Karpas-422 (cell line): ENCODE measurements around the gene SNTG2. TPM values are rescaled to one million over a fixed set of nuclear protein-coding genes. Genes with fewer than 3 reads are reported as not detected.

ENCODE experiments used
- DNase-seq: peaks from one replicate; pipeline ENCODE4 v3.0.0-alpha.2; 2015
- H2AFZ ChIP-seq: fragments of 200-600 bp; sonication (generic); 2 replicates; pipeline ENCODE4 v1.6.1; 2014; ENCODE audit warnings: antibody characterized with exemption, low read length, mixed read lengths
- H3K27ac ChIP-seq: fragments of 200-600 bp; sonication (generic); 2 replicates; pipeline ENCODE4 v1.5.1; 2014; ENCODE audit warnings: mild to moderate bottlenecking, low read length, moderate library complexity
- H3K27me3 ChIP-seq: fragments of 200-600 bp; sonication (generic); 2 replicates; pipeline ENCODE4 v1.6.1; 2014; ENCODE audit warnings: low read length, mixed read lengths
- H3K36me3 ChIP-seq: fragments of 200-600 bp; sonication (generic); 2 replicates; pipeline ENCODE4 v1.6.1; 2014; ENCODE audit warnings: low read length, mixed read lengths; ENCODE audit not compliant: insufficient read depth
- H3K4me1 ChIP-seq: fragments of 200-600 bp; sonication (generic); 2 replicates; pipeline ENCODE4 v1.6.1; 2014; ENCODE audit warnings: mild to moderate bottlenecking, low read length, mixed read lengths
- H3K4me2 ChIP-seq: fragments of 200-600 bp; sonication (generic); 2 replicates; pipeline ENCODE4 v1.6.1; 2014; ENCODE audit warnings: low read length, low read depth, mild to moderate bottlenecking; ENCODE audit not compliant: poor library complexity, severe bottlenecking
- H3K4me3 ChIP-seq: fragments of 200-600 bp; sonication (generic); 2 replicates; pipeline ENCODE4 v1.5.1; 2014; ENCODE audit warnings: mild to moderate bottlenecking, antibody characterized with exemption, low read length, mixed read lengths
- H3K79me2 ChIP-seq: fragments of 200-600 bp; sonication (generic); 2 replicates; pipeline ENCODE4 v1.6.1; 2014; ENCODE audit warnings: mild to moderate bottlenecking, low read length, mixed read lengths
- H3K9ac ChIP-seq: fragments of 200-600 bp; sonication (generic); 2 replicates; pipeline ENCODE4 v1.6.0; 2014; ENCODE audit warnings: low read length
- H3K9me2 ChIP-seq: fragments of 200-600 bp; sonication (generic), shearing (Covaris generic); replicated peaks from 2 replicates; pipeline ENCODE4 v1.6.0; 2014; ENCODE audit warnings: mild to moderate bottlenecking, low read length, moderate library complexity; ENCODE audit not compliant: insufficient read depth
- H3K9me3 ChIP-seq: fragments of 300-700, 200-600 bp; sonication (generic); 2 replicates; pipeline ENCODE4 v1.6.1; 2014; ENCODE audit warnings: low read length, mixed read lengths
- H4K20me1 ChIP-seq: fragments of 200-600 bp; sonication (generic); 2 replicates; pipeline ENCODE4 v1.6.1; 2014; ENCODE audit warnings: mild to moderate bottlenecking, antibody characterized with exemption, low read length, low read depth; ENCODE audit not compliant: insufficient read depth
- total RNA-seq: library from RNA; depleted of rRNA; stranded (reverse); fragments of >200 nt; shearing (Covaris generic); gene quantifications from 2 replicates; pipeline ENCODE4 v1.2.3, GENCODE V29; 2014; ENCODE audit warnings: low replicate concordance

SNTG2 gene
- total RNA-seq, 1 experiment from 2014 or later = not detected

DNA sequence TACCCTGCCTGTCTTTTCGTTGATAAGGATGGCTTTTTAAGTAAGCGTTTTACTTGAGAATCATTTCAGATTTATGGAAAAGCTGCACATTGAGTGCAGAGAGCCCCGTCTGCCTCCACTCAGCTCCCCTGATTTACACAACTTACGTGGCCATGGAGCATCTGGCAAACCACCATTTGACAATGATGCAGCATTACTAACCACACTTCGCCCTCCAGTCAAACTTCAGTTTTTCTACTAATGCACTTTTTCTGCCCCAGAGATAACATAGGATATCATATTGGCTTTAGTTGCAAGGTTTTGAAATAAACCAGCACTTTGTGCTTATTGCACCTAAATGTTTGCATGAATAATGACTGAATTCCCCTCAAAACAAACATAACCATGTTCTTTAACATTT lies 297.5 kb downstream of the SNTG2 start:
- H3K4me2 ChIP-seq = no peak overlapping the region
- H3K79me2 ChIP-seq = no peaks in the 10 kb centered on the region
- H3K4me1 ChIP-seq = no peaks in the 10 kb centered on the region
- H3K36me3 ChIP-seq = no peaks in the 10 kb centered on the region
- H4K20me1 ChIP-seq = no peaks in the 10 kb centered on the region
- H3K9me3 ChIP-seq = no peaks in the 10 kb centered on the region
- H3K9me2 ChIP-seq = no peaks in the 10 kb centered on the region
- H2AFZ ChIP-seq = no peak overlapping the region
- H3K9ac ChIP-seq = no peak overlapping the region
- no peak for DNase-seq
- no peak overlapping the region for H3K27ac ChIP-seq
- H3K27me3 ChIP-seq = no peaks in the 10 kb centered on the region
- no peak overlapping the region for H3K4me3 ChIP-seq

- DNase-seq = no peak
- H3K9me3 ChIP-seq = no peaks in the 10 kb centered on the region
- H3K79me2 ChIP-seq = no peaks in the 10 kb centered on the region
- no peaks in the 10 kb centered on the region for H3K27me3 ChIP-seq
- no peak overlapping the region for H3K9ac ChIP-seq
- no peak overlapping the region for H3K27ac ChIP-seq
- no peak overlapping the region for H3K4me3 ChIP-seq
- no peaks in the 10 kb centered on the region for H3K9me2 ChIP-seq
- no peak overlapping the region for H2AFZ ChIP-seq
- no peak overlapping the region for H3K4me2 ChIP-seq
- H4K20me1 ChIP-seq = no peaks in the 10 kb centered on the region
- no peaks in the 10 kb centered on the region for H3K36me3 ChIP-seq
- H3K4me1 ChIP-seq = no peaks in the 10 kb centered on the region
These were observed 299.4 kb downstream of the SNTG2 start for GRCh38 chr2:1249897-1250687.

DNA sequence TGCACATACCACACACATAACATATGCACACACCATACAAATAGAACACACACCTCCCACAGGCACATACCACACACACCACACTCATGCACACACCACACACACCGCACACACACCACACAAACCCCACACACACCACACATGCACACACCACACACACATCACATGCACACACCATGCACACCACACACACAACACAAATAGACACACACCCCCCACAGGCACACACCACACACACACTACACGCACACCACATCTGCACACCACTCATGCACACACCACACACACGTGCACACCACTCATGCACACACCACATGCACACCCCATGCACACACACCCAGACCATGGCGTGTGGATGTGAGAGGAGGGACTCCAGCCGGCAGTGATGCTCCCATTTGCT lies 300.9 kb downstream of the SNTG2 start:
- Histone ChIP-seq H3K79me2 (no peaks in the 10 kb centered on the region), H3K9me3 (no peaks in the 10 kb centered on the region), H3K27me3 (no peaks in the 10 kb centered on the region), H2AFZ (no peak overlapping the region), H3K9ac (no peak overlapping the region), H3K4me2 (no peak overlapping the region), H3K27ac (no peak overlapping the region), H4K20me1 (no peaks in the 10 kb centered on the region), H3K9me2 (no peaks in the 10 kb centered on the region), H3K4me1 (no peaks in the 10 kb centered on the region), H3K4me3 (no peak overlapping the region), H3K36me3 (no peaks in the 10 kb centered on the region)
- no peak for DNase-seq

GRCh38 chr2:1253629-1254028 lies 303.0 kb downstream of the SNTG2 start:
- no peak overlapping the region for H3K4me3 ChIP-seq
- no peaks in the 10 kb centered on the region for H3K9me3 ChIP-seq
- H4K20me1 ChIP-seq = no peaks in the 10 kb centered on the region
- H3K4me1 ChIP-seq = no peaks in the 10 kb centered on the region
- H2AFZ ChIP-seq = no peak overlapping the region
- H3K79me2 ChIP-seq = no peaks in the 10 kb centered on the region
- no peak overlapping the region for H3K9ac ChIP-seq
- no peak overlapping the region for H3K27ac ChIP-seq
- H3K36me3 ChIP-seq = no peaks in the 10 kb centered on the region
- no peak overlapping the region for H3K4me2 ChIP-seq
- no peak for DNase-seq
- H3K27me3 ChIP-seq = no peaks in the 10 kb centered on the region
- H3K9me2 ChIP-seq = no peaks in the 10 kb centered on the region

- Histone ChIP-seq H3K36me3 (no peaks in the 10 kb centered on the region), H3K4me2 (no peak overlapping the region), H3K4me1 (no peaks in the 10 kb centered on the region), H3K27me3 (no peaks in the 10 kb centered on the region), H4K20me1 (no peaks in the 10 kb centered on the region), H2AFZ (no peak overlapping the region), H3K27ac (no peak overlapping the region), H3K79me2 (no peaks in the 10 kb centered on the region), H3K4me3 (no peak overlapping the region), H3K9me2 (no peaks in the 10 kb centered on the region), H3K9ac (no peak overlapping the region), H3K9me3 (no peaks in the 10 kb centered on the region)
- no peak for DNase-seq
These were observed 304.2 kb downstream of the SNTG2 start for GRCh38 chr2:1254662-1255343.

- Histone ChIP-seq H3K27ac (no peak overlapping the region), H3K79me2 (no peaks in the 10 kb centered on the region), H2AFZ (no peak overlapping the region), H3K4me1 (no peaks in the 10 kb centered on the region), H3K9ac (no peak overlapping the region), H3K36me3 (no peaks in the 10 kb centered on the region), H3K4me2 (no peak overlapping the region), H3K4me3 (no peak overlapping the region), H4K20me1 (no peaks in the 10 kb centered on the region), H3K9me2 (no peaks in the 10 kb centered on the region), H3K27me3 (no peaks in the 10 kb centered on the region), H3K9me3 (no peaks in the 10 kb centered on the region)
- no peak for DNase-seq
These were observed 306.1 kb downstream of the SNTG2 start for GRCh38 chr2:1256632-1257324.

DNA sequence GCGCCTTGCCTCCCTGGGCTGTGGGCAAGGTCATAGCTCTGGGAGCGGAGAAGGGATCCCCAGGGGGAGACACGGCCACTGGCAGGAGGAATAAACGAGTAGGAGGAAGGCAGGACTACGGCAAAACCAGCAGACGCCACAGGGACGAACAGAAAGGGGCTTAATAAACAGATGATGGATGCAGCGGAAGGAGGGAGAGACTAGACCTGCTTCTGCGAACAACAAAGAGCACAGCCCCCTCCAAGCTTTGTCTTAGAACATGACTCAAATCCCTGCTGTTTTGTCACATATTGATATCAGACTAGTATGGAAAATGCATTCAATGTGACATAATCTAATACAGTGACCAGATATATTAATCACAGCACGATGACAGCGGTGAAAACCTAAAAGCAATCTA lies 306.7 kb downstream of the SNTG2 start:
- Histone ChIP-seq H3K9me3 (no peaks in the 10 kb centered on the region), H3K36me3 (no peaks in the 10 kb centered on the region), H3K9ac (no peak overlapping the region), H3K79me2 (no peaks in the 10 kb centered on the region), H3K4me3 (no peak overlapping the region), H2AFZ (no peak overlapping the region), H4K20me1 (no peaks in the 10 kb centered on the region), H3K4me1 (no peaks in the 10 kb centered on the region), H3K9me2 (no peaks in the 10 kb centered on the region), H3K27me3 (no peaks in the 10 kb centered on the region), H3K4me2 (no peak overlapping the region), H3K27ac (no peak overlapping the region)
- no peak for DNase-seq

DNA sequence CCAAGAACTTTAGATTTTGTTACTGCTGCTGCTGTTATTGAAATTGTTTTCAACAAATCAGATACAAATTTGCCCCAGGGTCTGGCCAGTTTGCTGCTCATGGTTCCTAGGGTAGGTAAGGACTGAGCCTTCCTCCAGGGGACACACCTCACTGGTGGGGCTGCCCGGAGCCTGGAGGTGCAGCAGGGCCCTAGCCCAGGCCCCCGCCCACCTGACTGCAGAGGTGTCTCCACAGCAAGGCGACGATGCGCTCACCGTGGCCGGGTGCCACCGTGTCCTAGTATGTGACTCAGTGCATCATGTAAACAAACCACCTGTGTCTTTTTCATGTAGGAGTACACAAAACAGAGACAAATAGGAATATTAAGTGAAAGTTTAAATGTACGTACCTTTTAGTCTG lies 309.1 kb downstream of the SNTG2 start:
- Histone ChIP-seq H3K9me3 (no peaks in the 10 kb centered on the region), H3K36me3 (no peaks in the 10 kb centered on the region), H3K9me2 (no peaks in the 10 kb centered on the region), H3K4me3 (no peak overlapping the region), H3K4me2 (no peak overlapping the region), H3K79me2 (no peaks in the 10 kb centered on the region), H3K9ac (no peak overlapping the region), H3K27ac (no peak overlapping the region), H2AFZ (no peak overlapping the region), H3K27me3 (no peaks in the 10 kb centered on the region), H4K20me1 (no peaks in the 10 kb centered on the region), H3K4me1 (no peaks in the 10 kb centered on the region)
- DNase-seq = no peak
